ENCODE results near the gene UQCC3. TPM values are rescaled to one million over a fixed set of nuclear protein-coding genes. Genes with fewer than 3 reads are reported as not detected.
"Not testable (repeated sequence)": the region's sequence is repeated elsewhere in the genome, so short reads cannot be mapped to it uniquely, and the experiment has no call there.

Gene UQCC3
- total RNA-seq, 1 experiment from 2014 or later, result 13.9 TPM

GRCh38 chr11:62665075-62665598, 6.3 kb upstream of the UQCC3 start, which contains the start of the genes C11orf98 and CSKMT:
C11orf98 (minus strand) TSS chr11:62665210; CDS start chr11:62665169, 41 bp downstream.
CSKMT (plus strand) TSS chr11:62665312; CDS start chr11:62665880, 568 bp downstream.
- peak; percentile 87 for DNase-seq (ENCODE audit: extremely low read depth, low read depth)

GRCh38 chr11:62665599-62666258, 5.7 kb upstream of the UQCC3 start:
- no peak for DNase-seq (ENCODE audit: extremely low read depth, low read depth)

- DNase-seq (ENCODE audit: extremely low read depth, low read depth), result no peak
Observed at GRCh38 chr11:62666259-62666926, 5.1 kb upstream of the UQCC3 start.

GRCh38 chr11:62667460-62667859, 4.0 kb upstream of the UQCC3 start:
- no peak for DNase-seq (ENCODE audit: extremely low read depth, low read depth)

GRCh38 chr11:62669420-62670161, 1.9 kb upstream of the UQCC3 start:
- DNase-seq (ENCODE audit: extremely low read depth, low read depth), result no peak

- no peak for DNase-seq (ENCODE audit: extremely low read depth, low read depth)
Observed at GRCh38 chr11:62671236-62671607, 251 bp upstream of the UQCC3 start.

GRCh38 chr11:62673196-62673525, 1.7 kb downstream of the UQCC3 start:
- DNase-seq (ENCODE audit: extremely low read depth, low read depth), result no peak

- DNase-seq (ENCODE audit: extremely low read depth, low read depth), result not testable (repeated sequence)
Observed at GRCh38 chr11:62675415-62675814, 3.9 kb downstream of the UQCC3 start.

- no peak for DNase-seq (ENCODE audit: extremely low read depth, low read depth)
Observed at GRCh38 chr11:62676698-62677097, 5.2 kb downstream of the UQCC3 start.

GRCh38 chr11:62677156-62677555, 5.7 kb downstream of the UQCC3 start:
- no peak for DNase-seq (ENCODE audit: extremely low read depth, low read depth)

GRCh38 chr11:62677714-62678113, 6.2 kb downstream of the UQCC3 start:
- no peak for DNase-seq (ENCODE audit: extremely low read depth, low read depth)

- no peak for DNase-seq (ENCODE audit: extremely low read depth, low read depth)
Observed at GRCh38 chr11:62678433-62678769, 6.9 kb downstream of the UQCC3 start.

GRCh38 chr11:62678770-62679696, 7.6 kb downstream of the UQCC3 start, which contains the start of gene UBXN1:
UBXN1 (minus strand) TSS chr11:62679073; CDS start chr11:62678923, 150 bp downstream.
- peak; percentile 71 for DNase-seq (ENCODE audit: extremely low read depth, low read depth)

GRCh38 chr11:62680825-62681240, 9.4 kb downstream of the UQCC3 start:
- peak; percentile 64 for DNase-seq (ENCODE audit: extremely low read depth, low read depth)

- DNase-seq (ENCODE audit: extremely low read depth, low read depth), result no peak
Observed at GRCh38 chr11:62682518-62682917, 11.0 kb downstream of the UQCC3 start.

- DNase-seq (ENCODE audit: extremely low read depth, low read depth), result no peak
Observed at GRCh38 chr11:62687508-62688396, 16.3 kb downstream of the UQCC3 start.

- DNase-seq (ENCODE audit: extremely low read depth, low read depth), result no peak
Observed at GRCh38 chr11:62688491-62688890, 17.0 kb downstream of the UQCC3 start.

- DNase-seq (ENCODE audit: extremely low read depth, low read depth), result no peak
Observed at GRCh38 chr11:62689421-62690183, 18.1 kb downstream of the UQCC3 start, which contains the start of gene LRRN4CL. LRRN4CL (minus strand) TSS chr11:62689530; CDS start chr11:62688508, 1,022 bp downstream.
